HL-60 (cell line): Measurements from ENCODE around the gene TESK2.

Source experiments
- DNase-seq, 2 experiments: peaks; one replicate each; pipeline ENCODE4 v3.0.0-alpha.2; 2010 to 2020; ENCODE audit warnings: low read depth in 1 of 2, low spot score in 1 of 2
- H3K27ac ChIP-seq: fragments of 250-450 bp; sonication (Bioruptor Pico); replicated peaks from 2 replicates; pipeline ENCODE4 v1.5.1; 2020; ENCODE audit warnings: mild to moderate bottlenecking, moderate library complexity
- H3K27me3 ChIP-seq: fragments of 250-450 bp; sonication (Bioruptor Pico); 2 replicates; pipeline ENCODE4 v1.5.1; 2021; ENCODE audit warnings: mild to moderate bottlenecking, moderate library complexity; ENCODE audit not compliant: insufficient read depth, poor library complexity, severe bottlenecking
- H3K4me3 ChIP-seq: replicated peaks from 2 replicates; pipeline ENCODE4 v1.5.1; 2011; ENCODE audit warnings: mild to moderate bottlenecking, control low read depth, low read length; ENCODE audit not compliant: insufficient read depth
- GABPA ChIP-seq: IDR thresholded peaks from 2 replicates; pipeline ENCODE4 v1.6.1; 2012; ENCODE audit warnings: low read depth
- POLR2AphosphoS5 ChIP-seq: IDR thresholded peaks from 2 replicates; pipeline ENCODE4 v1.6.1; 2012; ENCODE audit warnings: low read depth
- SPI1 ChIP-seq: IDR thresholded peaks from 2 replicates; pipeline ENCODE4 v1.6.1; 2012; ENCODE audit warnings: low read depth, mild to moderate bottlenecking, borderline replicate concordance
- TF ChIP-seq, protein P1 (sequence below): IDR thresholded peaks from 2 replicates; pipeline ENCODE4 v1.6.1; 2012; ENCODE audit warnings: low read depth; ENCODE audit not compliant: insufficient replicate concordance
- TF ChIP-seq, protein P2 (sequence below): IDR thresholded peaks from one replicate; pipeline ENCODE4 v1.5.1; 2011; ENCODE audit warnings: low read length, control low read depth, inconsistent platforms; ENCODE audit not compliant: insufficient read depth

The TESK2 gene

DNA sequence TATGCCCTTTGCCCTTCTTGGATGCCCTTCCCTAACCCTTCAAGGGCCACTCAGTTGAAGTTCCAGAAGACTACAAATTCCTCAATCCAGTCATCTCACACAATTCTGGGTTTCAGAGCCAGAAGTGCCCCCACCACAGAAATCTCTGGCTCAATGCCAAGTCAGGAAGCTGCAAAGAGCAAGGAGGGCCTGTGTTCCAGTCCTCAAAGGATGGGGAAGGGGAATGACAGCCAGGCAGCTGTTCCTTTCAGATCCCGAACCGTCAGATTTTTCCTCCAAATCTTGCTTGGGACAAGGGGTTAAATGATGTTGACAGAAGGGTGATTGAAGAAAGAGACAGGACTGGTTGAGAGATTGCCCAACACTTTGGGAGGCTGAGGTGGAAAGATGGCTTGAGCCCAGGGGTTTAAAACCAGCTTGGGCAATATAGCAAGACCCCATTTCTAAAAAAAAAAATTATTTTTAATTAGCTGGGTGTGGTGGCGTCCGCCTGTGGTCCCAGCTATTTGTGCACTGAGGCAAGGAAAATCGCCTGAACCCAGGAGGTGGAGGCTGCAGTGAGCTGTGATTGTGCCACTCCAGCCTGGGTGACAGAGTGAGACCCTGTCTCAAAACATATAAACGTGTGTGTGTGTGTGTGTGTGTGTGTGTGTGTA lies 165.0 kb downstream of the TESK2 start:
- DNase-seq, result no peak
- H3K27ac ChIP-seq, result no peak overlapping the region
- TF ChIP-seq, protein P1, sequence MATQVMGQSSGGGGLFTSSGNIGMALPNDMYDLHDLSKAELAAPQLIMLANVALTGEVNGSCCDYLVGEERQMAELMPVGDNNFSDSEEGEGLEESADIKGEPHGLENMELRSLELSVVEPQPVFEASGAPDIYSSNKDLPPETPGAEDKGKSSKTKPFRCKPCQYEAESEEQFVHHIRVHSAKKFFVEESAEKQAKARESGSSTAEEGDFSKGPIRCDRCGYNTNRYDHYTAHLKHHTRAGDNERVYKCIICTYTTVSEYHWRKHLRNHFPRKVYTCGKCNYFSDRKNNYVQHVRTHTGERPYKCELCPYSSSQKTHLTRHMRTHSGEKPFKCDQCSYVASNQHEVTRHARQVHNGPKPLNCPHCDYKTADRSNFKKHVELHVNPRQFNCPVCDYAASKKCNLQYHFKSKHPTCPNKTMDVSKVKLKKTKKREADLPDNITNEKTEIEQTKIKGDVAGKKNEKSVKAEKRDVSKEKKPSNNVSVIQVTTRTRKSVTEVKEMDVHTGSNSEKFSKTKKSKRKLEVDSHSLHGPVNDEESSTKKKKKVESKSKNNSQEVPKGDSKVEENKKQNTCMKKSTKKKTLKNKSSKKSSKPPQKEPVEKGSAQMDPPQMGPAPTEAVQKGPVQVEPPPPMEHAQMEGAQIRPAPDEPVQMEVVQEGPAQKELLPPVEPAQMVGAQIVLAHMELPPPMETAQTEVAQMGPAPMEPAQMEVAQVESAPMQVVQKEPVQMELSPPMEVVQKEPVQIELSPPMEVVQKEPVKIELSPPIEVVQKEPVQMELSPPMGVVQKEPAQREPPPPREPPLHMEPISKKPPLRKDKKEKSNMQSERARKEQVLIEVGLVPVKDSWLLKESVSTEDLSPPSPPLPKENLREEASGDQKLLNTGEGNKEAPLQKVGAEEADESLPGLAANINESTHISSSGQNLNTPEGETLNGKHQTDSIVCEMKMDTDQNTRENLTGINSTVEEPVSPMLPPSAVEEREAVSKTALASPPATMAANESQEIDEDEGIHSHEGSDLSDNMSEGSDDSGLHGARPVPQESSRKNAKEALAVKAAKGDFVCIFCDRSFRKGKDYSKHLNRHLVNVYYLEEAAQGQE, result no peak
- TF ChIP-seq GABPA (no peak), SPI1 (no peak), POLR2AphosphoS5 (no peak)
- TF ChIP-seq, protein P2, sequence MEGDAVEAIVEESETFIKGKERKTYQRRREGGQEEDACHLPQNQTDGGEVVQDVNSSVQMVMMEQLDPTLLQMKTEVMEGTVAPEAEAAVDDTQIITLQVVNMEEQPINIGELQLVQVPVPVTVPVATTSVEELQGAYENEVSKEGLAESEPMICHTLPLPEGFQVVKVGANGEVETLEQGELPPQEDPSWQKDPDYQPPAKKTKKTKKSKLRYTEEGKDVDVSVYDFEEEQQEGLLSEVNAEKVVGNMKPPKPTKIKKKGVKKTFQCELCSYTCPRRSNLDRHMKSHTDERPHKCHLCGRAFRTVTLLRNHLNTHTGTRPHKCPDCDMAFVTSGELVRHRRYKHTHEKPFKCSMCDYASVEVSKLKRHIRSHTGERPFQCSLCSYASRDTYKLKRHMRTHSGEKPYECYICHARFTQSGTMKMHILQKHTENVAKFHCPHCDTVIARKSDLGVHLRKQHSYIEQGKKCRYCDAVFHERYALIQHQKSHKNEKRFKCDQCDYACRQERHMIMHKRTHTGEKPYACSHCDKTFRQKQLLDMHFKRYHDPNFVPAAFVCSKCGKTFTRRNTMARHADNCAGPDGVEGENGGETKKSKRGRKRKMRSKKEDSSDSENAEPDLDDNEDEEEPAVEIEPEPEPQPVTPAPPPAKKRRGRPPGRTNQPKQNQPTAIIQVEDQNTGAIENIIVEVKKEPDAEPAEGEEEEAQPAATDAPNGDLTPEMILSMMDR, result no peak
- H3K27me3 ChIP-seq, result no peaks in the 10 kb centered on the region
- H3K4me3 ChIP-seq, result peak overlapping the region; percentile 64

DNA sequence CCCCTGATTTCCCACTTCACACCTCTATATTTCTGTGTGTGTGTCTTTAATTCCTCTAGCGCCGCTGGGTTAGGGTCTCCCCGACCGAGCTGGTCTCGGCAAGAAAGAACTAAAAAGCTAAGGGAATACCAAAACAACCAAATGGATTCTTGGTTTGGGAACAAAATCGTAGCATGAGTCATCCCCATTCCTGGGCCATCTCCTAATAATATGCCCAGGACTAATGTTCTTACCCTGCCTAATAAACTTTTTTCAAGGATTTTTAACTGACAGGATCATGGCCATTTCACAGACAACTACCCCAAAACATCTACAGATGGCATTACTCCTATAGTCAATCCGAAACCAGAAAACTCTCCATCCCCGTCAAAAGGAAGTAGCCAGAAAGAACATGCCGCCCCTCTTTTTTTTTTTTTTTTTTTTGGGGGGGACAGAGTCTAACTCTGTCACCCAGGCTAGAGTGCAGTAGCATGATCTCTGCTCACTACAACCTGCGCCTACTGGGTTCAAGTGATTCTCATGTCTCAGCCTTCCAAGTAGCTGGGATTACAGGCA lies 168.4 kb downstream of the TESK2 start:
- no peak overlapping the region for H3K27ac ChIP-seq
- no peak overlapping the region for H3K4me3 ChIP-seq
- no peaks in the 10 kb centered on the region for H3K27me3 ChIP-seq
- TF ChIP-seq, protein P1, result no peak
- TF ChIP-seq POLR2AphosphoS5, result no peak
- TF ChIP-seq, protein P2, result no peak
- TF ChIP-seq SPI1, result no peak
- TF ChIP-seq GABPA, result no peak
- DNase-seq, result no peak

DNA sequence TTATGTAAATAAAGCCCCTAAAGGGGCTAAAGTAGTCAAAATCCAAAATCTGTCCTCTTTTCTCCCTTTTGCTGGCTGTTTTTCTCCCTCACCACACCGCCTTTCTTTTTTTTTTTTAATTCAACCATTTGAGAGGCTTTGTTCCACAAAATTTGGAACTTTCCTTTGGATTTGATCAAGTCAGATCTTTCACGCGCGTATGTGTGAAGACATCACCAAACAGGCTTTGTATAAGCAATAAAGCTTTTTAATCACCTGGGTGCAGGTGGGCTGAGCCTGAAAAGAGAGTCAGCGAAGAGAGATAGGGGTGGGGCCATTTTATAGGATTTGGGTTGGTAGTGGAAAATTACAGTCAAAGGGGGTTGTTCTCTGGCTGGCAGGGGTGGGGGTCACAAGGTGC lies 169.5 kb downstream of the TESK2 start:
- no peaks in the 10 kb centered on the region for H3K27me3 ChIP-seq
- TF ChIP-seq, protein P1, result no peak
- TF ChIP-seq, protein P2, result no peak
- TF ChIP-seq GABPA (no peak), POLR2AphosphoS5 (no peak), SPI1 (no peak)
- H3K4me3 ChIP-seq, result no peak overlapping the region
- DNase-seq, result no peak
- no peak overlapping the region for H3K27ac ChIP-seq
